ENCODE results near the gene KIF4B.
"Not testable (repeated sequence)": the region's sequence is repeated elsewhere in the genome, so short reads cannot be mapped to it uniquely, and the experiment has no call there.

KIF4B gene

DNA sequence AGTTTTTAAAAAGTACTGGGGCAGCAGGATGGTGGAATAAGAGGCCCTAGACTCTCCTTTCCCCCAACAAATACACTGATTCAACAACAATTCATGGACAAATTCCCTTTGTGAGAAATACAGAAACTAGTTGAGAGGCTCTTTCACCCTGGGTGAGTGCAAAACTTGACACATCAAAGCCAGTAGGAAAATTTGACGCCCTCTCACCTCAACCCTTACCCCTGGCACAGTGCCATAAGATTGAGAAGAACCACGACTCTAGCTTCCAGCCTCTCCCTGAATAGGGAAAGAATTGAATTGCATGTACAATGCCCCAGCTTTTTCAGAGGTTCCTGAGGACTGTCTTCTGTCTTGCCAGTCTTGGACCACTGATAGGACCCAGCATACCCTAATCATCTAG lies 12.3 kb downstream of the KIF4B start:
- H3K4me3 ChIP-seq (ENCODE audit: low read length in 2 of 2), result no peak overlapping the region
- no peaks in the 10 kb centered on the region for H3K27me3 ChIP-seq (ENCODE audit: control insufficient read depth in 2 of 2, insufficient read depth in 2 of 2, low read length in 2 of 2)
- H3K9ac ChIP-seq (ENCODE audit: low read depth in 1 of 2, low read length in 2 of 2), result no peak overlapping the region
- no peaks in the 10 kb centered on the region for H3K36me3 ChIP-seq (ENCODE audit: control insufficient read depth in 2 of 2, insufficient read depth in 2 of 2, low read length in 2 of 2)
- H3K9me3 ChIP-seq (ENCODE audit: control insufficient read depth in 2 of 2, low read length in 2 of 2), result no peaks in the 10 kb centered on the region
- H3K4me1 ChIP-seq (ENCODE audit: control insufficient read depth in 2 of 2, insufficient read depth in 2 of 2, low read length in 2 of 2), result no peaks in the 10 kb centered on the region
- H3K27ac ChIP-seq (ENCODE audit: low read depth in 2 of 2, low read length in 2 of 2), result no peak overlapping the region

DNA sequence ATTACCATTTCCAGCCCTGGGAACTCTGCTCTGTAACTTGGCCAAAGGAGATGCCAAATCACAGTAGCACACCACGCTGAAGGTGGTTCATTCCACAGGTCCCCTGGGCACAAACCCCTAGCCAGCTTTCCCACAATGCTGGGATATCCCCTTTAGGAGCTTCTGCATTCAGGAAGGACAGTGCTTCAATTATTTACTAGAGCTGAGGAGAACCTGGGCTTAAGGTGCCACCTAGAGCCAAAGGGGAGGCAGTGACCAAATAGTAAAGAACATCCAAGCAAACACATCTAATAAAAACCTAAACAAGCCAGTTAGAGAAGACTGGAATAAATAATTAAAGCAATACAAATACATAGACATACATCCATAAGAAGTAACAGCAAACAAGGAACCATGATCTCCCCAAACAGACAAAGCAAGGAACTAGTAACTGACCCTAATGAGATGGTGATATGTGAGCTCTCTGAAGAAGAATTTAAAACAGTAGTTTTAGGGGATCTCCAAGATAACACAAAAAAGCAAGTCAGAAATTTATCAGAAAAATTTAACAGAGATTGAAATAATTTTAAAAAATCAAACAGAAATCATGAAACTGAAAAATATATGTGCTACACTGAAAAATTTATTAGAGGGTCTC lies 14.6 kb downstream of the KIF4B start:
- Histone ChIP-seq H3K36me3 (ENCODE audit: control insufficient read depth in 2 of 2, insufficient read depth in 2 of 2, low read length in 2 of 2) (no peaks in the 10 kb centered on the region), H3K4me1 (ENCODE audit: control insufficient read depth in 2 of 2, insufficient read depth in 2 of 2, low read length in 2 of 2) (no peaks in the 10 kb centered on the region), H3K27me3 (ENCODE audit: control insufficient read depth in 2 of 2, insufficient read depth in 2 of 2, low read length in 2 of 2) (no peaks in the 10 kb centered on the region), H3K27ac (ENCODE audit: low read depth in 2 of 2, low read length in 2 of 2) (no peak overlapping the region), H3K4me3 (ENCODE audit: low read length in 2 of 2) (no peak overlapping the region), H3K9me3 (ENCODE audit: control insufficient read depth in 2 of 2, low read length in 2 of 2) (no peaks in the 10 kb centered on the region), H3K9ac (ENCODE audit: low read depth in 1 of 2, low read length in 2 of 2) (no peak overlapping the region)

DNA sequence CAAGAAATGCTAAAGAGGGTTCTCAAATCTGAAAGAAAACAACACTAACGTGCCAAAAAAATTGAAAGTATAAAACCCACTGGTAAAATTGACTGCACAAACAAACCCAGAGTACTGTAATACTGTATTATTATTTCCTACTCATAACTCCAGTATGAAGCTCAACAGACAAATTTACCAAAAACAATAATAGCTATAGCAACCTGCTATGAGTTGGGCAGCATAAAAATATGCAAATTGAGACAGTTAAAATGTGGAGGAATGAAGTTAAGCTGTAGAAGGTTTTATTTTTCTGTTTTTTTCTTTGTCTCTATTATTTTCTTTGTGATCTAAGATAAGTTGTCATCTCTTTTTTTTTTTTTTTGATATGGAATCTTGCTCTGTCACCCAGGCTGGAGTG lies 15.7 kb downstream of the KIF4B start:
- Histone ChIP-seq H3K27ac (ENCODE audit: low read depth in 2 of 2, low read length in 2 of 2) (no peak overlapping the region), H3K36me3 (ENCODE audit: control insufficient read depth in 2 of 2, insufficient read depth in 2 of 2, low read length in 2 of 2) (no peaks in the 10 kb centered on the region), H3K9ac (ENCODE audit: low read depth in 1 of 2, low read length in 2 of 2) (no peak overlapping the region), H3K4me1 (ENCODE audit: control insufficient read depth in 2 of 2, insufficient read depth in 2 of 2, low read length in 2 of 2) (no peaks in the 10 kb centered on the region), H3K9me3 (ENCODE audit: control insufficient read depth in 2 of 2, low read length in 2 of 2) (no peaks in the 10 kb centered on the region), H3K27me3 (ENCODE audit: control insufficient read depth in 2 of 2, insufficient read depth in 2 of 2, low read length in 2 of 2) (no peaks in the 10 kb centered on the region), H3K4me3 (ENCODE audit: low read length in 2 of 2) (no peak overlapping the region)

DNA sequence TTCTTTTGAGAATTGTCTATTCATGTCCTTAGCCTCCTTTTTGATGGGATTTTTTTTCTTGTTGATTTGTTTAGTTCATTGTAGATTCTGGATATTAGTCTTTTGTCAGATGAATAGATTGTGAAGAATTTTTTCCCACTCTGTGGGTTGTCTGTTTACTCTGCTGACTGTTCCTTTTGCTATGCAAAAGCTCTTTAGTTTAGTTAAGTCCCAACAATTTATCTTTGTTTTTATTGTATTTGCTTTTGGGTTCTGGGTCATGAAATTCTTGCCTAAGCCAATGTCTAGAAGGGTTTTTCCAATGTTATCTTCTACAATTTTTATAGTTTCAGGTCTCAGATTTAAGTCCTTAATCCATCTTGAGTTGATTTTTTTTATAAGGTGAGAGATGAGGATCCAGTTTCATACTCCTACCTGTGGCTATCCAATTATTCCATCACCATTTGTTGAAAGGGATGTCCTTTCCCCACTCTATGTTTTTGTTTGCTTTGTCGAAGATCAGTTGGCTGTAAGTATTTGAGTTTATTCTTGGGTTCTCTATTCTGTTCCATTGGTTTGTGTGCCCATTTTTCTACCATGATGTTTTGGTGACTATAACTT lies 20.7 kb downstream of the KIF4B start:
- not testable (repeated sequence) for H3K27ac ChIP-seq (ENCODE audit: low read depth in 2 of 2, low read length in 2 of 2); H3K9ac ChIP-seq (ENCODE audit: low read depth in 1 of 2, low read length in 2 of 2); H3K36me3 ChIP-seq (ENCODE audit: control insufficient read depth in 2 of 2, insufficient read depth in 2 of 2, low read length in 2 of 2); H3K4me1 ChIP-seq (ENCODE audit: control insufficient read depth in 2 of 2, insufficient read depth in 2 of 2, low read length in 2 of 2); H3K27me3 ChIP-seq (ENCODE audit: control insufficient read depth in 2 of 2, insufficient read depth in 2 of 2, low read length in 2 of 2); H3K9me3 ChIP-seq (ENCODE audit: control insufficient read depth in 2 of 2, low read length in 2 of 2); H3K4me3 ChIP-seq (ENCODE audit: low read length in 2 of 2)

DNA sequence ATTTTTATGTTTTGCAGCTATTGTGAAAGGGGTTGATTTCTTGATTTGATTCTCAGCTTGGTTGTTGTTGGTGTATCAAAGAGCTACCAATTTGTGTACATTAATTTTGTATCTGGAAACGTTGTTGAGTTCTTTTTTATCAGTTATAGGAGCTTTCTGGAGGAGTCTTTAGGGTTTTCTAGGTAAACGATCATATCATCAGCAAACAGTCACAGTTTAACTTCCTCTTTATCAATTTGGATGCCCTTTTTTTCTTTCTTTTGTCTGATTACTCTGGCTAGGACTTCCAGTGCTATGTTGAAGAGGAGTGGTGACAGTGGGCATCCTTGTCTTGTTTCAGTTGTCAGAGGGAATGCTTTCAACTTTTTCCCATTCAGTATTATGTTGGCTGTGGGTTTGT lies 21.5 kb downstream of the KIF4B start:
- H3K4me1 ChIP-seq (ENCODE audit: control insufficient read depth in 2 of 2, insufficient read depth in 2 of 2, low read length in 2 of 2); H3K9me3 ChIP-seq (ENCODE audit: control insufficient read depth in 2 of 2, low read length in 2 of 2); H3K4me3 ChIP-seq (ENCODE audit: low read length in 2 of 2); H3K27me3 ChIP-seq (ENCODE audit: control insufficient read depth in 2 of 2, insufficient read depth in 2 of 2, low read length in 2 of 2); H3K36me3 ChIP-seq (ENCODE audit: control insufficient read depth in 2 of 2, insufficient read depth in 2 of 2, low read length in 2 of 2); H3K9ac ChIP-seq (ENCODE audit: low read depth in 1 of 2, low read length in 2 of 2); H3K27ac ChIP-seq (ENCODE audit: low read depth in 2 of 2, low read length in 2 of 2): not testable (repeated sequence)

DNA sequence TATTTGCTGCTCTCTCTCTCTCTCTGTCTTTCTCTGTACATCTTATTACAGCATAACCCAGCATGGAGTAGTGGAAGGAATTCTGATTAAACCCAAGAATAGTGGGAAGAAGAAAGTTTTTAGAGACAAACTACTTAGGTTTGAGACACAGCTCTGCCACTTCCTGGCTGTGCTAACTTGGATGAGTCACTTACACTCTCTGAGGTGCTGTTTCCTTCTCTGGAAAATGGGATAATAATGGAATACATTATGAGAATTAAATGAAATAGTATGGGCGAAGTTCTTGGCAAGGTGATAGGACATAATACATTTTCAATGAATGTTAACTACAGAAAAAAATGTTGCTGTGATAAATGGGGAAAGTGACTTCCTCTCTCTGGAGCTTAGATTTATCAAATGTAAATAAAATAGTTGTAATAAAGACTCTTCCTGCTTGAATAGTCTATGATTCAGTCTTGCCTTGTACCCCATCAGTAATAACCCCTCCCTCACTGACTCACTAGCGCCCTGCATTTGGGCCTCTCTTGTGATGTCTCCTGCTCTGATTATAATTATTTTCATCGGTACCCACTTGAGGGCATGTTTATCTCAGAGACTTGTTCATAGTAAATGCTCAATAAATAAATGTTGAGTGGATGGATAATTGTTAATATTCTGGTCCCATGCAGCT lies 27.6 kb downstream of the KIF4B start:
- Histone ChIP-seq H3K27me3 (ENCODE audit: control insufficient read depth in 2 of 2, insufficient read depth in 2 of 2, low read length in 2 of 2) (no peaks in the 10 kb centered on the region), H3K9ac (ENCODE audit: low read depth in 1 of 2, low read length in 2 of 2) (no peak overlapping the region), H3K27ac (ENCODE audit: low read depth in 2 of 2, low read length in 2 of 2) (no peak overlapping the region), H3K4me3 (ENCODE audit: low read length in 2 of 2) (no peak overlapping the region), H3K9me3 (ENCODE audit: control insufficient read depth in 2 of 2, low read length in 2 of 2) (no peaks in the 10 kb centered on the region), H3K4me1 (ENCODE audit: control insufficient read depth in 2 of 2, insufficient read depth in 2 of 2, low read length in 2 of 2) (no peaks in the 10 kb centered on the region), H3K36me3 (ENCODE audit: control insufficient read depth in 2 of 2, insufficient read depth in 2 of 2, low read length in 2 of 2) (no peaks in the 10 kb centered on the region)

DNA sequence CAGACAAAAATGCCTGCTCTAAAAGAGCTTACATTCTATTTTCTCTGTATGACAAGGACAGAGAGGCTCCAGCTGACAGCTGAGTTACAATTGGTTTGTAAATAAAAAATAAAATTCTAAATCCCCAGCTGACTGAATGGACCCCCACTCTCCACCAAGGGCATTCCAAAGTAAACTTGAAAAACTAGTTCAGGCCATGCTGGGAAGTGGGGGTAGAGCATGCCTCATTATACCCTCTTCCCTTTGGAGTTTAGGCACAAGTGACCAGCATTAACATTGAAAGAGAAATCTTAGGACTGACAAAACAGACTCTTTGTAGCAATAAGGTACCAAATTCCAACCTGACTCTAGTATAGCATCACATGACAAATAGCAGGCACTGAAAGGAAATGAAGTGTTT lies 31.0 kb downstream of the KIF4B start:
- Histone ChIP-seq H3K9me3 (ENCODE audit: control insufficient read depth in 2 of 2, low read length in 2 of 2) (no peaks in the 10 kb centered on the region), H3K4me1 (ENCODE audit: control insufficient read depth in 2 of 2, insufficient read depth in 2 of 2, low read length in 2 of 2) (no peaks in the 10 kb centered on the region), H3K9ac (ENCODE audit: low read depth in 1 of 2, low read length in 2 of 2) (no peak overlapping the region), H3K36me3 (ENCODE audit: control insufficient read depth in 2 of 2, insufficient read depth in 2 of 2, low read length in 2 of 2) (no peaks in the 10 kb centered on the region), H3K27ac (ENCODE audit: low read depth in 2 of 2, low read length in 2 of 2) (no peak overlapping the region), H3K4me3 (ENCODE audit: low read length in 2 of 2) (no peak overlapping the region), H3K27me3 (ENCODE audit: control insufficient read depth in 2 of 2, insufficient read depth in 2 of 2, low read length in 2 of 2) (no peaks in the 10 kb centered on the region)

DNA sequence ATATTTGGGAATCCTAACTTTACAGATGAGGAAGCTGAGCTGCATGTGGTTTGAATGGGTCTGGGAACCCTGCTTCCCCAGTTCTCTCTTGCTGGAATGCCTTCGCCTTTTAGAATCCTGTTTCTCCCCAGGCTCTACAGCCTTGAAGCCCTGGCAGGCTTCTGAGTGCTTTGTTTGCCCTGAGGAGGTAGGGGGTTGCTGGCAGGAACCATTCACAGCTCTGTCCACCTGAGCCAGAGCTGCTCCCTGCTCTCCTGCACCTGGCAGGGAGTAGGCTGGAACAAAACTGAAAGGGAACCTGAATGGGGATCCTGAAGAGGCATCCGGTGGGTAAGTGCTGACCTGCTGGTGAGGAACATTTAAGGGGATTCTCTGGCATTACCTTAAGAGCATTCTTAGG lies 33.0 kb downstream of the KIF4B start:
- H3K27me3 ChIP-seq (ENCODE audit: control insufficient read depth in 2 of 2, insufficient read depth in 2 of 2, low read length in 2 of 2), result no peaks in the 10 kb centered on the region
- peaks cover 0 to 3% of the 10 kb centered on the region in 2 donors for H3K4me1 ChIP-seq (ENCODE audit: control insufficient read depth in 2 of 2, insufficient read depth in 2 of 2, low read length in 2 of 2)
- no peak overlapping the region for H3K4me3 ChIP-seq (ENCODE audit: low read length in 2 of 2)
- H3K36me3 ChIP-seq (ENCODE audit: control insufficient read depth in 2 of 2, insufficient read depth in 2 of 2, low read length in 2 of 2), result no peaks in the 10 kb centered on the region
- H3K9me3 ChIP-seq (ENCODE audit: control insufficient read depth in 2 of 2, low read length in 2 of 2), result no peaks in the 10 kb centered on the region
- H3K27ac ChIP-seq (ENCODE audit: low read depth in 2 of 2, low read length in 2 of 2), result no peak overlapping the region
- no peak overlapping the region for H3K9ac ChIP-seq (ENCODE audit: low read depth in 1 of 2, low read length in 2 of 2)

DNA sequence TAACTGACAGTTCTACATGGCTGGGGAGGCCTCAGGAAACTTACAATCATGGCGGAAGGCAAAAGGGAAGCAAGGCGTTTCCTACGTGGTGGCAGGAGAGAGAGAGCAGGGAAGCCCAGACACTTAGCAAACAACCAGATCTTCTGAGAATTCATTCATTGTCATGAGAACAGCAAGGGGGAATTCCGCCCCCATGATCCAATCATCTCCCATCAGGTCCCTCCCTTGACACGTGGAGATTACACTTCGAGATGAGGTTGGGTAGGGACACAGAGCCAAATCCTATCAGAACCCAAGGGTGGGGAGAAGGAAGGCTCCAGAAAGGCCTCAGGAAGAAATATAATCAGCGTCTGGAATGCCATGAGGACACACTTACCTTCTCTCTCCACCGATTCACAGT lies 34.3 kb downstream of the KIF4B start:
- Histone ChIP-seq H3K36me3 (ENCODE audit: control insufficient read depth in 2 of 2, insufficient read depth in 2 of 2, low read length in 2 of 2) (no peaks in the 10 kb centered on the region), H3K4me1 (ENCODE audit: control insufficient read depth in 2 of 2, insufficient read depth in 2 of 2, low read length in 2 of 2) (peaks cover 0 to 3% of the 10 kb centered on the region in 2 donors), H3K9ac (ENCODE audit: low read depth in 1 of 2, low read length in 2 of 2) (no peak overlapping the region), H3K27me3 (ENCODE audit: control insufficient read depth in 2 of 2, insufficient read depth in 2 of 2, low read length in 2 of 2) (no peaks in the 10 kb centered on the region), H3K4me3 (ENCODE audit: low read length in 2 of 2) (no peak overlapping the region), H3K9me3 (ENCODE audit: control insufficient read depth in 2 of 2, low read length in 2 of 2) (no peaks in the 10 kb centered on the region), H3K27ac (ENCODE audit: low read depth in 2 of 2, low read length in 2 of 2) (no peak overlapping the region)

DNA sequence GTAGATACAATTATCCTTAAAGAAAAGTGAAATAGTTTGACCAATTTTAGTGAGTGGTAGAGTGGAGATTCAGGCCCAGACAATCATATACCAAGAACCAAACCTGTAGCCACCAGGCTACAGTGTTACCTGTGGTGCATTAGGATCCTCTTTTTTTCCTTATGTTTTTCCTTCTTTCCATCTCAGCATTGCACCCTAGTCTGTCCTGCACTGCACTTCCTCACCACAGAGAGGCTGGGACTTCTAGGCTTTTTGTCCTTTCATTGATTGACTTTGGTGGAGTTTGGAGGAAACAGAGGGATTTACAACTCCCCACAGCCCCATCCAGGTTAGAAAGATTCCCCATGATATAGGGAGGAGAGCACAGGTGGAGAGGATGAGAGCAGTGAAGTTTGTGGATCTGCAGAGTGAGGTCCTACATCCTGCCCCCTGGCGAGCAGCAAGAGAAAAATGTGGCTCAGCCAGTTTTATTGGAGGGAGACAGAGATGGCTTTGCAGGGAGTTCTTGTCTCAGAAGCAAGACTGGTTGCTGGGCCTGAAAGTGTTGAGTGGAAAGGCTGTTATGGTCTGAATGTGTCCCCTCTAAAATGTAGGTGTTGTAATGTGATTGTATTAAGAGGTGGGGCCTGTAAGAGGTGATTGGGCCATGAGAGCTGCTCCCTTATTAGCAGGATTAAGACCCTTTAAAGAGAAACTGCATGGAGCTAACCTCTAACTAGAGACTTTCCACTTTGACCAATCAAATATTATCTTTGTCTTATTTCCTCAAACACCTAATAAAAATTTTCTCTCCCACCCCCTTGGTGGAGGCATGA lies 36.2 kb downstream of the KIF4B start:
- Histone ChIP-seq H3K4me1 (ENCODE audit: control insufficient read depth in 2 of 2, insufficient read depth in 2 of 2, low read length in 2 of 2) (peaks cover 0 to 3% of the 10 kb centered on the region in 2 donors), H3K36me3 (ENCODE audit: control insufficient read depth in 2 of 2, insufficient read depth in 2 of 2, low read length in 2 of 2) (no peaks in the 10 kb centered on the region), H3K4me3 (ENCODE audit: low read length in 2 of 2) (no peak overlapping the region)

More for the DNA sequence above, 36.2 kb downstream of the KIF4B start:
- H3K27ac ChIP-seq (ENCODE audit: low read depth in 2 of 2, low read length in 2 of 2), result no peak overlapping the region
- no peaks in the 10 kb centered on the region for H3K9me3 ChIP-seq (ENCODE audit: control insufficient read depth in 2 of 2, low read length in 2 of 2)
- no peaks in the 10 kb centered on the region for H3K27me3 ChIP-seq (ENCODE audit: control insufficient read depth in 2 of 2, insufficient read depth in 2 of 2, low read length in 2 of 2)
- no peak overlapping the region for H3K9ac ChIP-seq (ENCODE audit: low read depth in 1 of 2, low read length in 2 of 2)
